HepG2 (cell line): ENCODE results near the gene PELI2. TPM values are rescaled to one million over a fixed set of nuclear protein-coding genes. Genes with fewer than 3 reads are reported as not detected.

Source experiments
- ARNT2 ChIP-seq: sonication (generic); formaldehyde crosslinking; IDR thresholded peaks from 2 replicates; pipeline ENCODE4 v1.8.0; 2022; ENCODE audit warnings: mild to moderate bottlenecking, low read depth, missing genetic modification reagents, moderate library complexity
- CENPBD1 ChIP-seq: sonication (generic); formaldehyde crosslinking; IDR thresholded peaks from 2 replicates; pipeline ENCODE4 v1.8.0; 2022; ENCODE audit warnings: missing genetic modification reagents, low read depth, mild to moderate bottlenecking, borderline replicate concordance
- GMEB2 ChIP-seq: IDR thresholded peaks from 2 replicates; pipeline ENCODE4 v1.6.1; 2016; ENCODE audit warnings: missing biosample characterization, missing genetic modification reagents, low read depth
- GPBP1L1 ChIP-seq: sonication (generic); formaldehyde crosslinking; IDR thresholded peaks from 2 replicates; pipeline ENCODE4 v1.5.0; 2020; ENCODE audit warnings: mild to moderate bottlenecking, missing genetic modification reagents
- KLF13 ChIP-seq: sonication (generic); formaldehyde crosslinking; IDR thresholded peaks from 2 replicates; pipeline ENCODE4 v1.4.0; 2020; ENCODE audit warnings: mild to moderate bottlenecking, missing genetic modification reagents
- PTBP1 ChIP-seq: fragments of 200-400 bp; formaldehyde crosslinking; IDR thresholded peaks from 2 replicates; pipeline ENCODE4 v1.6.1; 2018; ENCODE audit warnings: low read length, low read depth; ENCODE audit not compliant: poor library complexity, severe bottlenecking
- ZBTB40 ChIP-seq, 2 experiments: fragments of 450-650 bp in 1 of 2; sonication (generic) in 1 of 2; formaldehyde crosslinking in 1 of 2; IDR thresholded peaks; 2 replicates each; pipeline versions ENCODE4 v1.6.1 to v1.8.0; 2016 to 2022; ENCODE audit warnings: antibody characterized with exemption in 1 of 2, mild to moderate bottlenecking in 1 of 2, missing genetic modification reagents in 1 of 2
- ZNF510 ChIP-seq: sonication (generic); formaldehyde crosslinking; IDR thresholded peaks from 2 replicates; pipeline ENCODE4 v1.4.0; 2020; ENCODE audit warnings: low read depth, mild to moderate bottlenecking, missing genetic modification reagents
- ZNF644 ChIP-seq: IDR thresholded peaks from 2 replicates; pipeline ENCODE4 v1.6.1; 2016; ENCODE audit warnings: low read depth
- polyA plus RNA-seq, 8 experiments: library from polyadenylated mRNA; depleted of rRNA in 3 of 8; stranded (reverse) in 7 of 8; unstranded in 1 of 8; fragments of >200 nt; fragmentation: Illumina TruSeq in 4 of 8; extraction: Trizol in 4 of 8; gene quantifications; 2 replicates each; pipeline versions ENCODE4 v1.2.1 to v1.2.3, GENCODE V29; 2011 to 2016; ENCODE audit warnings: low read depth in 4 of 8, missing spikeins in 1 of 8, mixed read lengths in 1 of 8; ENCODE audit not compliant: insufficient read depth in 1 of 8
- total RNA-seq, 5 experiments: library from RNA; depleted of rRNA; stranded (reverse); fragments of >200 nt; fragmentation: Illumina TruSeq; extraction: Trizol; gene quantifications; 2 replicates each; pipeline ENCODE4 v1.2.3, GENCODE V29; 2016; ENCODE audit warnings: low read depth in 1 of 5

PELI2 gene
- total and polyA plus RNA-seq, 2 of the 13 experiments (the other 11 are each of a cell fraction or from before 2014, with no cell fraction given) = 0.07 TPM; not detected in 1

- TF ChIP-seq KLF13 (CRISPR knock-in tag) (no peak), GMEB2 (no peak), ZNF510 (CRISPR knock-in tag) (no peak), CENPBD1 (CRISPR knock-in tag) (no peak), GPBP1L1 (CRISPR knock-in tag) (no peak), ZBTB40 (IDR thresholded peaks at IDR 0.05) (no peak), ZBTB40 (CRISPR knock-in tag; IDR thresholded peaks at IDR 0.05) (no peak), ZNF644 (no peak), PTBP1 (no peak), ARNT2 (CRISPR knock-in tag) (no peak)
Observed at GRCh38 chr14:56273951-56274350, 155.7 kb downstream of the PELI2 start (continued).
